A549 treated with DMSO at 1 μM for 4 hours (cell line): ENCODE data around the gene P4HB. TPM values are rescaled to one million over a fixed set of nuclear protein-coding genes. Genes with fewer than 3 reads are reported as not detected.

Experiments
- total RNA-seq: library from RNA; stranded (reverse); fragments of 200-300 nt; extraction: Qiagen RNA extraction; gene quantifications from 5 replicates; pipeline ENCODE4 v1.2.3, GENCODE V29; 2022; ENCODE audit warnings: low read depth

The P4HB gene
- 652 to 813 TPM (median 701 TPM) in 5 replicates for total RNA-seq

DNA sequence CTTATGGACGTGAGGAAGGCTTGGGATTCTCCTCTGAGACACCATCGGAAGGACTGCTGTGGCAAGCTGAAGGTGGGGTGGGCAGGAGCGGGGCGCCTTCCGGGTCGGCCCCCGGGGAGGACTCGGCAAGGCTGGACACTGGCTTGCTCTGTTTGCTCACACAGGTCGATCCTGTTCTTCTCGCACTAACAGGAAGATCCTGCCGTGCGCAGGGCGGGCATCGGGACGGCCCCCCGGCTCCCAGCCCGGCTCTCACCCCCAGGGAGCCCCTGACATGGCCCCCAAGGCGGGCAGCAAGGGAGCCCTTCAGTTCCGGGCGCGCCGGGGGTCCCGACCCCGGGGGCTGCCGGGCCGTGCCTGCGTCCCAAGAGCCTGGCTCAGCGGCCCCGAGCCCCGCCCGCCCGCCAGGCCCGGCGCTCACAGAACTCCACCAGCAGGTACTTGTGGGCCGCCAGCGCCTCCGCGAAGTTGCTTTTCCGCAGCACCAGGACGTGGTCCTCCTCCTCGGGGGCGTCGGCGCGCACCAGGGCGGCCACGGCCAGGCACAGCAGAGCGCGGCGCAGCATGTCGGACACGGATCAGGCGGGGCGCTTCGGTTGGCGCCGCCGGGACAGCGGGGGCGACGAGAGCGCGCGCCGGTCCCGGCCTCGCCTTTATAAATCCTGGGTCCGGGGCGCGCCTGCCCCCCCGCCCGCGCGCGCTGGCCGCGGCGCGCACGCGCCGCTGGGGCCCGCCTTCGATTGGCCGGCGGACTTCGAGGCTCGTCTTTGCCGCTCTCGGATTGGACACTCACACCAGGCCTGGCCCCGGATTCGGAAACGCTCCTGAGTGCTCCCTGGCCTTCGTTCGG is at the start of gene P4HB:
TSS of gene P4HB (minus strand) at position 630 of the 850 bp plus-strand sequence. CDS start at position 566, 64 bp downstream.

GRCh38 chr17:81902023-81902652 is 41.8 kb upstream of the P4HB start, which contains the start of gene NPB:
TSS of gene NPB (plus strand) at chr17:81902238. CDS start at chr17:81902278, 40 bp downstream.

GRCh38 chr17:81870981-81871386 is 10.6 kb upstream of the P4HB start, which contains the start of gene ARHGDIA:
TSS of gene ARHGDIA (minus strand) at chr17:81871337. CDS start at chr17:81869930, 1,407 bp downstream.

DNA sequence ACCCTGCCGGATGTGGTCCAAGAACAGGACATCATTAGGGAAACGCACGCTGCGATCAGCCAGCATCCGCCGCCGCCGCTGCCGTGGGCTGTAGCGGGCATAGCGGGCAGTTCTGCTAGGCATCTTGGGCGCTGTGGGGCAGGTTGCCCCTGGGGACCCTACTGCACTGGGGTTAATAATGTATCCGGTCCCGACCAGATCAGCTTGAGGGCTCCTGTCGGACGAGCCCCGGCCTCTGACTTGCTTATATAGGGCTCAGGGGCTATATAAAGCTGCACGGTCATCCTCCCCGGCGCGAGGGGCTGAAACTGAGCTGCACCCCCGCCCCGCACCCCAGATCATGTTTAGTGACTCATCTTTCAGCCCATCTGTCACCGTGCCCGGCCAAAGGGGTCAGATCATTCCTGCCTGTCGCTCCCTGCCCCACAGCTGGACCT is 25.5 kb downstream of the P4HB start, which contains the start of gene PPP1R27:
TSS of gene PPP1R27 (minus strand) at position 220 of the 437 bp plus-strand sequence. CDS start at position 123, 97 bp downstream.

GRCh38 chr17:81833160-81833920 is 27.0 kb downstream of the P4HB start, which contains the start of gene MCRIP1:
TSS of gene MCRIP1 (minus strand) at chr17:81833291. CDS start at chr17:81824506, 8,785 bp downstream.

DNA sequence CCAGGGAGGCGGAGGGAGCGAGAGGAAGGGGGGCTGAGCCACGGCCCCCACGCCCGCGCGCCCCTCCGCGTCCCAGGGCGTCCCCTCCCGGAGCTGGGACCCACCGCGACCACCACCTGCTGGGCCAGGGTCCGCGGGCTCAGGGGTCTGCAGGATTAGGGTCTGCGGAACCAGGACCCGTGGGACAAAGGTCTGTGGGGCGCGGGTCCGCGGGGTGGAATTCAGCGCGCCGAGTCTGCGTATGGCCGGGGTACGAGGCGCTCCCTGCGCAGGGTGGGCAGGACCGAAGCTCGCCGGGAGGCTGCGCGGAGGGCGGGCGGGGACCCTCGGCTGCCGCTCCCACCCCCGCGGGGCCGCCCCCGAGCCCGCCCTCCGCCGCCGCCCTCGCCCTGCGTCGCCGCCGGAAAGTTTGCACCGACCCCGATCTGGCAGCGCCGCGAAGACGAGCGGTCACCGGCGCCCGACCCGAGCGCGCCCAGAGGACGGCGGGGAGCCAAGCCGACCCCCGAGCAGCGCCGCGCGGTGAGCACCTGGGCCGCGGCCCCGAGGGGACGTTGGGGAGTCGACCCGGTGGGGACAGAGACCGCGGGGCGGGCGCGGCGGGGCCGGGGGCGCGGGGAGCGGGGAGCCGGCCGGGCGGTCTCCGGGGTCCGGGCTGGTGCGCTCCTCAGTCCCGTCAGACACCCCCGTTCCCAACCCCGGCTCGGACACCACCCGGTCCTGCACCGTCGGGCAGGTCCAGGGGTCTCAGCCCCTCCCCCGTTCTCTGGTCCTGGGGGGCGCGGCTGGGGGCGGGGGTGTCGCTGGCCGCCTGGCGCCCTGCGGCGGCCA is 56.4 kb downstream of the P4HB start, which contains the start of gene GCGR:
TSS of gene GCGR (plus strand) at position 423 of the 831 bp plus-strand sequence. CDS start 4,869 bp downstream, outside the sequence.

Other genes starting within 250 kb of the P4HB start
- gene NPLOC4, start 223.4 kb downstream of the P4HB start, total RNA-seq, result 97.3 to 114 TPM (median 110 TPM) in 5 replicates
- gene TSPAN10, start 223.3 kb downstream of the P4HB start, total RNA-seq, result 4.4 to 6.3 TPM (median 5.9 TPM) in 5 replicates
- 1.8 to 2.6 TPM (median 2.5 TPM) in 5 replicates for gene PDE6G, start 204.0 kb downstream of the P4HB start, total RNA-seq
- 34.5 to 63.2 TPM (median 56.9 TPM) in 5 replicates for gene OXLD1, start 193.9 kb downstream of the P4HB start, total RNA-seq
- gene CCDC137, start 193.8 kb downstream of the P4HB start, total RNA-seq, result 58.2 to 73.9 TPM (median 66.1 TPM) in 5 replicates
- 48.6 to 52.2 TPM (median 50.3 TPM) in 5 replicates for gene ARL16, start 176.7 kb downstream of the P4HB start, total RNA-seq
- gene HGS, start 176.5 kb downstream of the P4HB start, total RNA-seq, result 158 to 233 TPM (median 198 TPM) in 5 replicates
- 202 to 324 TPM (median 283 TPM) in 5 replicates for gene MRPL12, start 157.2 kb downstream of the P4HB start, total RNA-seq
- gene SLC25A10, start 148.3 kb downstream of the P4HB start, total RNA-seq, result 32.8 to 47.1 TPM (median 42.9 TPM) in 5 replicates
- gene GCGR, start 56.4 kb downstream of the P4HB start, total RNA-seq, result 0.26 to 0.56 TPM (median 0.38 TPM) in 5 replicates
- 87.6 to 104 TPM (median 95.6 TPM) in 5 replicates for gene MCRIP1, start 27.2 kb downstream of the P4HB start, total RNA-seq
- 0.22 TPM in 1 of 5 replicates, not detected in the others for gene PPP1R27, start 25.5 kb downstream of the P4HB start, total RNA-seq
- 502 to 666 TPM (median 606 TPM) in 5 replicates for gene ARHGDIA, start 10.8 kb upstream of the P4HB start, total RNA-seq
- gene ALYREF, start 31.1 kb upstream of the P4HB start, total RNA-seq, result 170 to 259 TPM (median 230 TPM) in 5 replicates
- 205 to 282 TPM (median 254 TPM) in 5 replicates for gene ANAPC11, start 31.2 kb upstream of the P4HB start, total RNA-seq
- 0.34 to 0.62 TPM (median 0.56 TPM) in 5 replicates for gene NPB, start 41.7 kb upstream of the P4HB start, total RNA-seq
- 14.0 to 16.6 TPM (median 15.6 TPM) in 5 replicates for gene PCYT2, start 50.9 kb upstream of the P4HB start, total RNA-seq
- gene SIRT7, start 57.6 kb upstream of the P4HB start, total RNA-seq, result 34.9 to 52.3 TPM (median 41.3 TPM) in 5 replicates
- gene MAFG, start 67.2 kb upstream of the P4HB start, total RNA-seq, result 40.9 to 49.9 TPM (median 42.9 TPM) in 5 replicates
- 72.2 to 97.2 TPM (median 89.1 TPM) in 5 replicates for gene PYCR1, start 76.8 kb upstream of the P4HB start, total RNA-seq
- gene MYADML2, start 86.7 kb upstream of the P4HB start, total RNA-seq, result not detected in 5 replicates
- 0.26 to 0.59 TPM (median 0.34 TPM) in 5 replicates for gene NOTUM, start 100.7 kb upstream of the P4HB start, total RNA-seq
- 19.1 to 31.5 TPM (median 27.7 TPM) in 5 replicates for gene ASPSCR1, start 117.1 kb upstream of the P4HB start, total RNA-seq
- 156 to 199 TPM (median 185 TPM) in 5 replicates for gene CENPX, start 162.3 kb upstream of the P4HB start, total RNA-seq
- gene LRRC45, start 162.8 kb upstream of the P4HB start, total RNA-seq, result 7.7 to 18.4 TPM (median 14.2 TPM) in 5 replicates
- gene RAC3, start 171.1 kb upstream of the P4HB start, total RNA-seq, result 23.0 to 39.7 TPM (median 30.7 TPM) in 5 replicates
- gene DCXR, start 177.2 kb upstream of the P4HB start, total RNA-seq, result 71.7 to 103 TPM (median 92.2 TPM) in 5 replicates
- 18.6 to 24.2 TPM (median 23.3 TPM) in 5 replicates for gene RFNG, start 191.3 kb upstream of the P4HB start, total RNA-seq
- gene GPS1, start 191.4 kb upstream of the P4HB start, total RNA-seq, result 117 to 153 TPM (median 134 TPM) in 5 replicates
- 78.0 to 146 TPM (median 137 TPM) in 5 replicates for gene DUS1L, start 205.3 kb upstream of the P4HB start, total RNA-seq
- 117 to 149 TPM (median 134 TPM) in 5 replicates for gene FASN, start 237.7 kb upstream of the P4HB start, total RNA-seq